Astrocyte of the hippocampus (primary cell): ENCODE measurements around the gene SLC37A2.

Source experiments
- DNase-seq: peaks from one replicate; pipeline ENCODE4 v3.0.0; 2011; ENCODE audit warnings: low read depth, low spot score

The SLC37A2 gene

GRCh38 chr11:125108469-125108868 is 45.4 kb downstream of the SLC37A2 start:
- no peak for DNase-seq

DNA sequence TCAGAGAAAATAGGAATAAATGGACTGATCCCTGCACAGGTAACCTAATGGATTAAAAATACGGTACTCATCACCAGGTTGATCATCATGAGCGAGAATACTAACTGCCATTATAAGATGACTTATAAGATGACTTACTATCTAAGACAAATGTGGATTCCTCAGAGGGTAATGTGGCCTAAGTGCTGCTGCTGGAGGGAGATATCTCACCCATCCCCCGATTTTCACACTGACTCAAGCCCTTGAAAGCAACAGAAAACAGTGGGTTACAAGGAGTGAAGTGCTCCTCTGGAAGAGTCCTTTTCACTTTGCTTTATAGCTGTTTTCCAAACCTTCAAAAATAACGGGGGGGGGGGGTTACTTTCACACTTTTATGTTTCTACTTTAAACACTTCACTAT is 47.4 kb downstream of the SLC37A2 start:
- DNase-seq, result no peak

DNA sequence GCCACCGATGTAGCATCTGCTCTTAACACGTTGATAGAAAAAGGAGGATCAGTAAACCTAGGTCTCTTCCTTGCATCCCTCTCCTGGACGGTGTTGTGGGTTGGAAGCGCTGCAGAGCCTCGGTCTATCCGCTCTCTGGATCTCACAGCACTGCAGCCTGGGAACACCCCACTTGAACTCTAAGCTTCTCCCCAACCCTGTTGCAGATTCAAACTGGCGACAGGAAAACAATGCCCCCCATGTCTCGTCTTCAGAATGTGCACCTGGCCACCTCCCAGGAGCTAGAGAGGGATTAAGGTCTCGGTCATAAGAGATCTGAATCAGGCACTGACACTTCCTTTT is 47.9 kb downstream of the SLC37A2 start:
- DNase-seq, result no peak

DNA sequence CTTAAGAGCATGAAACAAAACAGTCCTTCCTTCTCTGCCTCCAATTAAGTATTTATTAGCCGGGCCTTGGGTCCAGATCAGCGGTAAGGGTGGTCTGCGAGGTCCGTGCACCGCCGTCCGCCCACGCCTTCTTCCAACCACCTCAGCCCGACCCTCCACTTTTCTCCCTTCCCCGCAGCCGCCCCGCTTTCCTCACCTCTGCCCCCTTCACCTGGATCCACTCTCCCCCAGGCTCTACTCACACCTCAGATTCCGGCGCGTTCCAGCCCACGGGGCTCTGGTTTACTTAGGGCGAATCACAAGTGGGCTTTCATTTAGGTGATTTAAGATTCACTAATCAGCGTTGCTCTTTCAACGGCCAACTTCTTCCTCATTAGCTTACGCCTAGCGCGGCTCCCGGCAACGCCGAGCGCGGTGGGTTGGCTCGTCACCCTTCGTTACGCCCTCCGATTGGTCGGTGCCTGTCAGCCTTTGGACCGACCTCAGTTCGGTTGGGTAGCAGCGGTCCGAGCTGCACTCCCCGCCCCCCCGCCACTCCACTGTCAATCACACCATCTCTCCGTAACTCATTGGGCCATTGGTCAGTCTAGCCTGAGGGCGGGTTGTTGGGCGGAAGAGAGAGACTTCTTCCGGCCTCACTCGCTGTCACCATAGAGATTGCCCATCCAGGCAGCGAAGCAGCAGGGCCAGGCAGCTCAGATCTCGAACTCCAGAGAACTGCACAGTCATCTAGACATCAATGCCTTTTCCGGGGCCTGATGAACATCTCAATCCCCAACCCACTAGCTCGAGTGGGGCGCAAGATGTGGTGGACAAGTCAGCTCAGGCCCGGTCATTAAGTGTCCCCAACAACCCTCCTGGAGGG is 48.5 kb downstream of the SLC37A2 start, which contains the start of gene TMEM218:
TMEM218 (minus strand) TSS at position 284 of the 865 bp plus-strand sequence. CDS start 9,385 bp downstream, outside the sequence.
- peak; percentile 100 for DNase-seq

DNA sequence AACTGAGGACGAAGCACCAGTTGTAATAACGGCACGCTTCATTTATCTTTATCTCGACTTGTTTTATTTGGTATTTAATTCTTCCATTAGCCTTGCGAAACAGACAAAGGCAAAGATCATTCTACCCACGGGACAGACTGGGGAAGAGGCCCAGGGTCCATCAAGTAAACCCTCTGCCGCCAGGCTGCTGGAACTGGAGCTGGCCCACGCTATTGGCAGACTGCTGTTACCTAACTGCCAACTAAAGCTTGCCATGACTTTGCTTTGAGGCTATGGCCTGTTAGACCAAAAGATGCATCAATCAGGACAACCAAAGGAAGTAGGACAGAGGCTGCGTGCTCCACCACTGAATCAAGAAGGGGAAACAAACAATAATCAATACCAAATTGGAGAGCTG is 49.1 kb downstream of the SLC37A2 start:
- DNase-seq, result no peak

DNA sequence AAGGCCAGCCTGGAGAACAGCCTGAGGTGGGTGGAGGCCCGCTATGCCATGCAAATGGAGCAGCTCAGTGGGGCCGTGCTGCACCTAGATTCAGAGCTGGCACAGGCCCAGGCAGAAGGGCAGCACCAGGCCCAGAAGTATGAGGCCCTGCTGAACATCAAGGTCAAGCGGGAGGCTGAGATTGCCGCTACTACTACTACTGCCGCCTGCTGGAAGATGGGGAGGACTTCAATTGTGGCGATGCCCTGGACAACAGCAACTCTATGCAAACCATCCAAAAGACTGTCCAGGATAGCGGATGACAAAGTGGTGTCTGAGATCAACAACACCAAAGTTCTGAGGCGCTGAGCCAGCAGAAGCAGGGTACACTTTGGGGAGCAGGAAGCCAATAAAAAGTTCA is 51.4 kb downstream of the SLC37A2 start:
- DNase-seq, result no peak

DNA sequence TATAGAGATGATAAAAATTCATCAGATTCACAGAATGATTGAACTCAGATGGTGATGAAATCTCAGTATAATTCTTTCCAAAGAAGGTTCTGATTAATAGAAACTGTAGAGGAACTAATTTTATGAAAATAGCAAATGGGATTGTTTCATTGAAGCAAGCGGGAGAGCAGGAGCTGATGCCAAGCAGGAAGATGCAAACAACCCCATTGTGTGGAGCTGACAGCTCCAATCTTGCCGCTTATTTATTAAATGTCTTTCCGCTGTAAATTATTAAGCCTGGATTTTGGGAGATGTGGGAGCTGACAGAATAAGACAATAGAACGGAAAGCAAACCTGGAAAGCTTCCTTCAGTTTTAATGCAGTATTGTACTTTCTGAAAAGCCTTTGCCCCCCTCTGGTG is 54.3 kb downstream of the SLC37A2 start:
- no peak for DNase-seq

DNA sequence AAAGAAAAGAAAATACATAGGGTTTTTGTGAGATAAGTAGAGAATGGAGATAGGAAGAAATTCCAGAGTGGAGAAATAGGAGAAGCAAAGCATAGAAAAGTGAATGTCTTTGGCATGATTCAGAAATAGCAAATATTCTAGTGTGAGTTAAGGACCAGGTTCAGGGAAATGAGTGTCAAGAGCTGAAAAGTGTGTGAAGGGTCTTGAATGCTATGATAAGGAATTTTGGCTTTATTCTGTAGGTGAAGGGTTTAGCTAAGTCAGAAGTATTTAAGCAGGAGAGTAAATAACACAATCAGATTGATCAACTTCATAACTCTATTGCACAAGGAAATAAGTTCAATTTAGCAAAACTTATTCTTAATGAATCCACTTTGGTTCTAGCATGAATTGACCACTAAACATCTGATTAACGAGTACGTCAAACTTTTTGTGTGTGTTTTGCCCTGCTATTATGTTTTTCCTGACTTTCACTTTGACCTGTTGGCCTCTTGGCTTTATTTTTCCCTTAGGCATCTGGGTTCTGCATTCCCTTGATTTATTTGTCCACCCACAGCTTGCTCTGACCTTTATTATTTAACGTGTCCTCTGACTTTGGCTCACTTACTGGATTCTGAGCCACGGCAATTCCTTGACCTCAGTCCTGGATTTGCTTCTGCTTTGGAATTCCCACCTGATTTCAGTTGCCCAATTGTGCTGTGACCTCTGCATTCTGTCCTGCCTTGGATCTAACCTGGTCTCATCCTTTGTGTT is 60.3 kb downstream of the SLC37A2 start:
- no peak for DNase-seq

- DNase-seq, result peak; percentile 22
Measured at GRCh38 chr11:125123947-125124617, 61.0 kb downstream of the SLC37A2 start.

GRCh38 chr11:125124618-125124992 is 61.5 kb downstream of the SLC37A2 start:
- DNase-seq, result no peak

DNA sequence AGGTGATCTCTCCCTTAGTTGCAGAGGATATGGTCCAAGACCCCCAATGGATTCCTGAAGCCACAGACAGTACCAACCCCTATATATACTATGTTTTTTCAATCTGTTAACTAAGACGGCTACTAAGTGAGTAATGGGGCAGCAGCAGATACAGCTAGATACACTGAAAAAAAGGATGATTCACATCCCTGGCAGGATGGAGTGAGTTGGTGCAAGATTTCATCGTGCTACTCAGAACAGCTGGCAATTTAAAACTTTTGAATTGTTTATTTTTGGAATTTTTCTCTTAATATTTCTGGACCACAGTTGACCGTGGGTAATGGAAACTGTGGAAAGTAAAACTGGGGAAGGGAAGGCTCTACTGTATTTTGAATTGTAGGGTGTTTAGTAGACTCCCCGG is 65.3 kb downstream of the SLC37A2 start:
- DNase-seq, result no peak

- no peak for DNase-seq
Measured at GRCh38 chr11:125129316-125129993, 66.3 kb downstream of the SLC37A2 start.

DNA sequence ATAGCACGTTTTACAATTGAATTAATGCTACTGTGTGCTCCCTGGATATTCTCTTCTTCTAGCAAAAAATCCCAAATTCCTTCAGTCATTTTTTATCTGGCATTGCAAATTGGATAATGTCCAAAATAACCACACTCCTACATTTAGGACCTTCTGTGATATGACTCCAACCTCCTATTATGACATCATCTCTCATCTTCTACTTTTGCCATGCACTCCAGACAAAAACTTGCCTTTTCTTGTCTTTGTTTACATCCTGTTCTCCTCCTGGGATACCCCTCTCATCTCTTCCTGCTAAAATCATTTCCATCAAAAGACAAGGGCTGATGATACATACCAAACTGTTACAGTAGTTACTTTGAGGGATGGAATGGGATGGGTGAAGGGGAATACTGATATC is 69.0 kb downstream of the SLC37A2 start:
- no peak for DNase-seq

- no peak for DNase-seq
Measured at GRCh38 chr11:125132596-125132995, 69.5 kb downstream of the SLC37A2 start.

- no peak for DNase-seq
Measured at GRCh38 chr11:125136001-125136400, 72.9 kb downstream of the SLC37A2 start.

- DNase-seq, result no peak
Measured at GRCh38 chr11:125138966-125139365, 75.9 kb downstream of the SLC37A2 start.

- DNase-seq, result no peak
Measured at GRCh38 chr11:125139778-125140177, 76.7 kb downstream of the SLC37A2 start.
